HL-60 (cell line): ENCODE measurements around the gene ADAMTS12.

Source experiments
- CTCF ChIP-seq: IDR thresholded peaks from one replicate; pipeline ENCODE4 v1.5.1; 2011; ENCODE audit warnings: low read length, control low read depth, inconsistent platforms; ENCODE audit not compliant: insufficient read depth
- GABPA ChIP-seq: IDR thresholded peaks from 2 replicates; pipeline ENCODE4 v1.6.1; 2012; ENCODE audit warnings: low read depth
- POLR2AphosphoS5 ChIP-seq: IDR thresholded peaks from 2 replicates; pipeline ENCODE4 v1.6.1; 2012; ENCODE audit warnings: low read depth

DNA sequence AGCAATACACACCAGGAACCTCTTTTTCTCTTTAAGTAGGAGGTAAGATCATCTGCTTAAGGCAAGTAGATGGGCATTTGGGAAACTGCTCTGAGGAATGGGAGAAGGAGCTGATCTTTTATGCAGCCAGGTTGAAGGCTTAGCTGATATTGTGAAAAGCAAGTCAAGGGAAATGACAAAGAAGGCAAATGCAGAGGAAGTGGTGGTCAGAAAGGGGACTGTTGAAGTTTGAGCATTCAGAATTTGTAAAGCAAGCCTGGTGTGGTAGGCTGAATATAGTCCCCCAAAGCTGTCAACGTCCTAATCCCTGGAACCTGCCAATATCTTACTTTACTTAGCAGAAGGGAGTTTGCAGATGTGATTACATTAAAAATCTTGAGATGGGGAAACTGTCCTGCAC lies 128.9 kb downstream of the ADAMTS12 start:
- no peak for TF ChIP-seq CTCF
- no peak for TF ChIP-seq POLR2AphosphoS5
- TF ChIP-seq GABPA, result no peak
